ENCODE data around the gene ITCH.

DNA sequence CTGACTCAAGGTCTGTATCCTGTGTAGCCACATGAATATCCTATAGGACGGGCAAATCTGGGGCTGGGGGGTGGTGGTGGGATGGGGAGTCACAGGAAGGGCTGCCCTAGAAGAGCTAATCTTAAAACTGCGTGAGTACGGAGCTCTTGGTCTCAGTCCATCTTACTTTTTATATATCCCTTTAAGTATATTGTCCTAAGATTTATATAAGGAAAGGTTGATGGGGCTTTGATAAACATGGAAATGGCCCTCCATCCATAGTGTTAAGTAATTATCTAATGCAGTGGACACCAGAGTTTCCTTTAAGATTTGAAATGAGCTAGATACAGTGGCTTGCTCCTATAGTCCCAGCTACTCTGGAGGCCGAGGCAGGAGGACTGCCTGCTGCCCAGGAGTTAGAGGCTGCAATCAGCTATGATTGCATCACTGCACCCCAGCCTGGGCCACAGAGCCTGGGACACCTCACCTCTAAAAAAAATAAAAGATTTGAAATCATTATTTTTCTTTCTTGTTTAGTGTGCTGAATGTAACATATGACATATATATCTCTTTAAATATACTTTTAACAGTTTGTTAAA, 128.9 kb downstream of the ITCH start:
- TF ChIP-seq SP1 (IDR thresholded peaks at IDR 0.05; ENCODE audit: low read depth, low read length) (no peak), RXRA (IDR thresholded peaks at IDR 0.05; ENCODE audit: insufficient read depth, low read depth, low read length) (no peak), JUND (IDR thresholded peaks at IDR 0.05; ENCODE audit: low read length) (no peak), CREB1 (IDR thresholded peaks at IDR 0.05) (no peak), POLR2AphosphoS5 (IDR thresholded peaks at IDR 0.05; ENCODE audit: low read depth, low read length) (no peak)
- TF ChIP-seq, protein P1, sequence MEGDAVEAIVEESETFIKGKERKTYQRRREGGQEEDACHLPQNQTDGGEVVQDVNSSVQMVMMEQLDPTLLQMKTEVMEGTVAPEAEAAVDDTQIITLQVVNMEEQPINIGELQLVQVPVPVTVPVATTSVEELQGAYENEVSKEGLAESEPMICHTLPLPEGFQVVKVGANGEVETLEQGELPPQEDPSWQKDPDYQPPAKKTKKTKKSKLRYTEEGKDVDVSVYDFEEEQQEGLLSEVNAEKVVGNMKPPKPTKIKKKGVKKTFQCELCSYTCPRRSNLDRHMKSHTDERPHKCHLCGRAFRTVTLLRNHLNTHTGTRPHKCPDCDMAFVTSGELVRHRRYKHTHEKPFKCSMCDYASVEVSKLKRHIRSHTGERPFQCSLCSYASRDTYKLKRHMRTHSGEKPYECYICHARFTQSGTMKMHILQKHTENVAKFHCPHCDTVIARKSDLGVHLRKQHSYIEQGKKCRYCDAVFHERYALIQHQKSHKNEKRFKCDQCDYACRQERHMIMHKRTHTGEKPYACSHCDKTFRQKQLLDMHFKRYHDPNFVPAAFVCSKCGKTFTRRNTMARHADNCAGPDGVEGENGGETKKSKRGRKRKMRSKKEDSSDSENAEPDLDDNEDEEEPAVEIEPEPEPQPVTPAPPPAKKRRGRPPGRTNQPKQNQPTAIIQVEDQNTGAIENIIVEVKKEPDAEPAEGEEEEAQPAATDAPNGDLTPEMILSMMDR (IDR thresholded peaks at IDR 0.05; ENCODE audit: control extremely low read depth in 1 of 3, insufficient read depth in 1 of 3, low read depth in 1 of 3, low read length in 3 of 3), result no peak
